Stimulated activated CD4-positive, alpha-beta T cell treated with anti-CD3 and anti-CD28 coated beads, Interleukin-15, amount 100 ng/mL, for 1 hour (primary cell): ENCODE measurements around the gene CCL4.
"Not testable (repeated sequence)": the region's sequence is repeated elsewhere in the genome, so short reads cannot be mapped to it uniquely, and the experiment has no call there.

Source experiments
- DNase-seq, 2 donors: peaks; one replicate each; pipeline ENCODE4 v3.0.0-alpha.2; 2020; ENCODE audit warnings: low read depth in 1 of 2, low spot score in 1 of 2

CCL4 gene

DNA sequence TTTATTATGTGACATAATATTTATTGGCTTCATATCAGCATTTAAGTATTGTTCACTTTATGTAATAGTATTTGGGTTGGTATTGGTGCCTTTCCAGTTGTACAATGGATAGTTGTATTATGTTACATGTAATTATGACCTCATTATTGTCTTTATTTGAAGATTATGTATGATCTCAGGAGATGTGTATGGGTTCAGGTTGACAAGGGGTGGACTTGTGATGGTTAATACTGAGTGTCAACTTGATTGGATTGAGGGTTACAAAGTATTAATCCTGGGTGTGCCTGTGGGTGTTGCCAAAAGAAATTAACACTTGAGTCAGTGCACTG is 12.0 kb downstream of the CCL4 start:
- not testable (repeated sequence) for DNase-seq

DNA sequence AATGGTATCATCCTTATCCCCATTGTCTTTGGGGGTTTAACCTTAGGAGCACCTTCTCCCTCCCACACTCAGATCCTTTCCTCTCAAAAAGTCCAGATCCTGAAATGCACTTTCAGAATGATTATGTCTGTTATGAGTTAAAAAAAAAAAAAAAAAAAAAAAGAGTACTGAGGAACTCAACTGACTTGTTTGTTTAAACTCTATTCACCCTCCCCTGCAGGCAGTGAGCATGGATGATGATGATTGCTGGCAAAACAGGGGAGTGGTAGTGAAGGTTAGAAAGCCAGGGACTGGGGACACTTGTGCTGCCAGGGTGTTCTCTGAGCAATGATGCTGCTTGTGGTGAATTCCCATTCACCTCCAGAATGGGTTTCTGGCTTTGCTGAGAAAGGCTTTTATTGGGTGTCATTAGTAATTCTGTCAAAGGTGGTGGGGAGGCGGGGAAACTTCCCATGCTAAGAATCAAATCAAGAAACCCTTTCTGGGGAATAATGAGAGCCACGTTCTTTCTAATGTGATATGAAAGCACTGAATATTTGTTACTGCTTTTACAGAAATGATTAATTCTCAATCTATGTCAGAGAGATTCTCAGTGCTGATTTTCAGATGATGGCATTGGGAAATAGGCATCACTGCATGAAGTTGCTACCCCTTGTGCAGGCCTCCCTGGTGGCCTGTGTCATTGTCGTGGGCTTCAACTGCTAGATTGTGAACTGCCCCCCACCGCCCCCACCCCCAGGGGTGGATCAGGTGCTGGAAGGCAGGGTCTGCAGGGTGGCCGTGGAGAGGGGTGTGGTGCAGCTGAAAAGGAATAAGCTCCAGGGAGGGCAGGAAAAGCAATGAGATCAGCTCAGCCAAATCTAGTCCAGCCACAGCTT is 14.1 kb downstream of the CCL4 start:
- no peak for DNase-seq

DNA sequence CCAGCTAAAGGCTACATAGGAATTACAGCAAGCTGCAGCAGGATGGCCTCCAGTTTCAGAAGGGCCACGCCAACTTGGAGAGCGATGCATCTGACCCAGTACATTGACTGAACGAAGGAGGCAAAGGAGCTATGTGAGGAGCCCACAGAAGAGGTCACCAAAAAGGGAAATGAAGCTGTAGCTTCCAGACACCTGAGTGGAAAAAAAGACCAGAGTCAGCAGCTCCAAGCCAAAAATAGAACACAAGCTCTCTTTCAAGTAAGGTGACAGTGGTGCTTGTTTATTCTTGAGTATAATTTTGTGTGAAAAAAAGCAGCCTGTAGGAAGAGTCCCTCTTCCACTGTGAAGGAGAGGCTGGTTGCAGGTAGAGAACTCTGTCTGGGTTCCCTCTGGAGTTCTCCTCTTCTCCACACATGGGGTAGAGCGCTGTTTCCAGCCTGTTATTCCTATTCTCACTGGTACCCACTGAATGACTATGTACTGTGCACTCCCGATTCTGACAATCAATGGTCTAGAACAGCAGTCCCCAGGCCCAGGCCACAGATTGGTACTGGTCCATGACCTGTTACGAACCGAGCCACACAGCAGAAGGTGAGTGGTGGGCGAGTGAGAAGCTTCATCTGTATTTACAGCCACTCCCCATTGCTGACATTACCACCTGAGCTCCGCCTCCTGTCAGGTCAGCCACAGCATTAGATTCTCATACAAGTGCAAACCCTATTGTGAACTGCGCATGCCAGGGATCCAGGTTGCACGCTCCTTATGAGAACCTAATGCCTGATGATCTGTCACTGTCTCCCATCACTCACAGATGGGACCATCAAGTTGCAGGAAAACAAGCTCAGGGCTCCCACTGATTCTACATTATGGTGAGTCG is 15.1 kb downstream of the CCL4 start:
- DNase-seq, result no peak

DNA sequence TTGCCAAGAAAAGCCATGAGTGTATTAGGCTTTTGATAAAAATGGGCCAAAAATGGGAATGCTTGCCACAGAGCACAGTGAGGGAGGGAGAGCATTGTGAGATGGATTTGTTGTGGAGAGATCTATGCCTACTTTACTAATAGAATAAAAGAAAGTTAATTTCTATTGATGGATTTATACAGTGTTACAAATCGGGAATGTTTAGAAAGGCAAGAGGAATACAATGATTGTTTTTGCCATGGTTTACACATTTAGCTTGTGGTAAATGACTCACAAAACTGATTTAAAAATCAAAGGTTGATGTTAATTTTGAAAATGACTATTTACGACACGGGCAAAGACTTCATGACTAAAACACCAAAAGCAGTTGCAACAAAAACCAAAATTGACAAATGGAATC is 16.6 kb downstream of the CCL4 start:
- DNase-seq, result no peak

DNA sequence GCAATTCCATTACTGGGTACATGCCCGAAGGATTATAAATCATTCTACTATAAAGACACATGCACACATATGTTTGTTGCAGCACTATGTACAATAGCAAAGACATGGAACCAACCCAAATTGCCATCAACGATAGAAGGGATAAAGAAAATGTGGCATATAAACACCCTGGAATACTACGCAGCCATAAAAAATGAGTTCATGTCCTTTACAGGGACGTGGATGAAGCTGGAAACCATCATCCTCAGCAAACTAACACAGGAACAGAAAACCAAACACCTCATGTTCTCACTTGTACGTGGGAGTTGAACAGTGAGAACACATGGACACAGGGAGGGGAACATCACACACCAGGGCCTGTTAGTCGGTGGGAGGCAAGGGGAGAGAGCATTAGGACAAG is 17.5 kb downstream of the CCL4 start:
- not testable (repeated sequence) for DNase-seq

DNA sequence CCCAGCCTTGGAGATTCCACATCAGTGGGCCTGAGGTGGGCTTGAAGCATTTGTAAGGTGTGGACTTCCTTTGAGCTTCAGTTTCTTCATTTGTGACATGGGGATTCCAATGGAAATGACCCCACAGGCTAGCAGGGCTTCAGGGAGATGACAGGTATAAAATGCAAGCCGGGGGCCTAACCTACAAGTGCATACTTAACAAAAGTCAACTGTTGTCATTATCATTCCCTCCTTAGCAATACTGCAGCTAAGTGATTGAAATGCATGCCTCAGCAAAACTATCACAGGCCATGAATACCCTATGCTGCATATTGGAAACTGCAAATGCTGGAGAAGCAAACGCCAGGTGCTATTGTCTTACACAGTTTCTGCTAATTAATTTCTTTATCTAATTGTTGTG is 19.8 kb downstream of the CCL4 start:
- DNase-seq, result no peak

DNA sequence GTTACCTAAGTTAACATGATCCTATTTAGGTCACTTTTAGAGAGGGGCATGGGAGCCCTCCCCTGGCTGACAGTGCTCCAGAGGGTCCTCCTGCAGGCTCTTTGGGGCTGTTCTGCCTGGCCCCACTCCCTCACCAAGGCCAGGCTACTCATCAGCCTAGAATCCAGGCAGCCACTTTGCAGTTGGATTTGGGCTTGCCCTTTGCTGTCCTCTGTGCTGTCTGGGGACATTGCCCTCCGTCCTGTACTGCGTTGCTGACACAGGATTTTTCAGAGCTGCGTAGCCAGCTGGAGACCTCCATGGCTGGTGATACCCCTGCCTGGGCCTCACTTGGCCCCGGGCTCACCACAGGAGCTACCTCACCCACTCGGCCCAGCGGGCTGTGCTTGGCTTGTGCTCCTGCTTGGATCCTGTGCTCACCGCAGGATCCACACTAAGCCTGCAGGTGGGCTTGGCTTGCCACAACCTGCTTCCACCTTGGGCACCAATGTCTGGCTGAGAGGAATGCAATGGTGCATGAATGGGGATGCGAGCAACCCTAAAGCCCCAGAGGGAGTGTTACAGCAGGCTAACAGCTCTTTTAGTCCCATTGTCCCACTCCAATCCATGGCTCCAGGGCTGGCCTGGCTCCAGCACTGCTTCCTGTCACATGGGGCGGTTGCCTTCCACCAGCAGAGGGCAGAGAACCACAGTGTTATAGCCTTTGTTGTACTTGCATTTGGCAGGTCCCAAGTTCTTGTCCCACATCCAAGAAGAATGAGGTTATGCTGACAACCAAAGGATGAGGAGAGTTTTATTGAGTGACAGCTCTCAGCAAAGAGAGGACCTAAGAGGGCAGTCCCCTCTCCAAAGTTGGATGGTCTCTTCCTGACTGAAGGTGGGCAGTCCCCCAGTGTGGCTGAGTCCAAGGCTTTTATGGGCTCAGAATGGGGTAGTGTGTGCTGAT is 21.5 kb downstream of the CCL4 start:
- DNase-seq, result no peak

DNA sequence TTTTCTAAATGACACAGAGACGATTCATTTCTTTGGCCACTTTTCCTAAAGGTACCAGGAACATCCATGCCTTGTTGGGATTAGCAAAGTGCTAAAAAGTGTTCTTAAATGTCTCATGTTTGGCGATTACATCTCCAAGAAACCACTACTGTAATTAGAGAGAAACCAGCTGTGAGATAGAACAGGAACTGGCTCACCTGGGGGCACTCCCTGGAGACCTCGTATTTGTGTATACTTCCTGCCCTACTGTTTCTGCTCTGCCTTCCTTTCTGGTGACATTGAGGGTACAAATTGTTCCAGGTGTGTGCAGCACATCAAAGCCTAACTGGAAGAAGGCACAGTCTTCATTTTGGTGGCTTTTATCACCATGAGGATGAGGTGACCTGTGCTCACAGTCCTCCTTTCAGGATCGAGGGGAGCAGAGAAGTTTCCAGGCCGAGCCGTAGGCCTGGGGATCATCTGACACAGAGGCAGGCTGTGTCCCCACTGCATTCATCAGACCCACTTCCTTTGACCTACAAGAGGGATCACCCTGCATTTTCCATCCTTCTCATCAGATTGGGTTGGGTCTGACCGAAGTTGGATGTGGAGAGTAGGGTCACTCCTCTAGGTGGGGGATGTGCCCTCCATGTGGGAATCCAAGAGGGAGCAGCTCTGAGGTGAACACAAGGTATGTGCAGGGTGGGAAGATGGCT is 23.7 kb downstream of the CCL4 start:
- no peak for DNase-seq

DNA sequence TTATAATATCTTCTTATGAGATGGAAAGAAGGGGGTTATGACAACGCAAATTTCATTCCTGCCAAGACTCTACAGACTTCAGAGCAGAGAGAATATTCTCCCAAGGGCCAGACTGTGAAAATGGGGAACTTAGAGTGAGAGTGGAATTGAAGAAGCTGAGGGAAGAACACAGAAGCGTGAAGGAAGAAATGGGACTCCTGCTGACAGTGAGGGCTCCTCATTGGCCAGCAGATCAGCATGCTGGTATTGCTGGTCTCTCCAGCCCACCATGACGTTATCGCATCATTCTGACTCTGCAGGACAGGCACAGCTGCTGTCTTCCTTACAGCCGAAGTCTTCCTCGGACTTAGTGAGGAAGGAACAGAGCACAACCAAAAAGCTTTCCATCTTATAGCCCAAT is 24.3 kb downstream of the CCL4 start:
- DNase-seq, result no peak

DNA sequence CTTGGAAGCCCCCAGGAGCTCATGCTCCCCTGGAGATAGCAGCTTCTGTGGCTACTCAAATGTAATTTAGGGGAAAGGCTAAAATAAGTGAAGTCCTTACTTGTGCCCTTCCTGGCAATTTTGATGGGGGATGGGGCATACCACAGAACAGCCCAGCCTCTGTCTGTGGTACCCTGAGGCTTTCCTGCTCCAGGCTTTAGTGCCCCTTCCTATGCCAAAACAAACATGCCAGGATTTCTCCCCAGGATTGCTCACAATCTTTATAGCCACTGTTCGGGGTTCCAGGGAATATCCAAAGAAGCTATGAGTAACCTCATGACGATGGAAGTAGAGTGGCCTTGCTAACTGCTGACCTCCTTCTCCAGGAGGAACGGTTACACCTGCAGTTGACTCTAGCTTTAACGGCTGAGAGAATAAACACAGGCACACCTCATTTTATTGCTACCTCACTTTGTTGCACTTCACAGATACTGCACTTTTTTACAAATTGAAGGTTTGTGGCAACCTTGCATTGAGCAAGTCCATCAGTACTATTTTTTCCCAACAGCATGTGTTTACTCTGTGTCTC is 24.9 kb downstream of the CCL4 start:
- DNase-seq, result no peak

DNA sequence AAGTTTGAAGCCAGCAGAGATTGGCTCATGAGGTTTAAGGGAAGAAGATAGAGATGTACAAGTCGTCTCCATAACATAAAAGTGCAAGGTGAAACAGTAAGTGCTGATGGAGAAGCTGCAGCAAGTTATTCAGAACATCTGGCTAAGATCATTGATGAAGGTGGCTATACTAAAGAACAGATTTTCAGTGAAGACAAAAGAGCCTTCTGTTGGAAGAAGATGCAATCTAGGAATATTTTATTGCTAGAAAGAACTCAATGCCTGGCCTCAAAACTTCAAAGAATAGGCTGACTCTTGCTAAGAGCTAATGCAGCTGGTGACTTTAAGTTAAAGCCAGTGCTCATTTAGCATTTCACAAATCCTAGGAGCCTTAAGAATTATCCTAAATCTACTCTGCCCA is 26.0 kb downstream of the CCL4 start:
- no peak for DNase-seq

DNA sequence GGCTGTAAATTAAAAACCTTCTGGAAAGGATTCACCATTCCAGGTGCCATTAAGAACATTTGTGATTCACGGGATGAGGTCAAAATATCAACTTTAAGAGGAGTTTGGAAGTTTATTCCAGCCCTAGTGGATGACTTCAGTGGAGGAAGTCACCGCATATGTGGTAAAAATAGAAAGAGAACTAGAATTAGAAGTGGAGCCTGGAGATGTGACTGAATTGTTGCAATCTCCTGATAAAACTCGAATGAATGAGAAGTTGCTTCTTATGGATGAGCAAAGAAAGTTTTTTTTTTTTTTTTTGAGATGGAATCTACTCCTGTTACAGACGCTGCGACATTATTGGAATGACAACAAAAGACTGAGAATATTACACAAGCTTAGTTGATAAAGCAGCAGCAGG is 26.7 kb downstream of the CCL4 start:
- DNase-seq, result no peak

DNA sequence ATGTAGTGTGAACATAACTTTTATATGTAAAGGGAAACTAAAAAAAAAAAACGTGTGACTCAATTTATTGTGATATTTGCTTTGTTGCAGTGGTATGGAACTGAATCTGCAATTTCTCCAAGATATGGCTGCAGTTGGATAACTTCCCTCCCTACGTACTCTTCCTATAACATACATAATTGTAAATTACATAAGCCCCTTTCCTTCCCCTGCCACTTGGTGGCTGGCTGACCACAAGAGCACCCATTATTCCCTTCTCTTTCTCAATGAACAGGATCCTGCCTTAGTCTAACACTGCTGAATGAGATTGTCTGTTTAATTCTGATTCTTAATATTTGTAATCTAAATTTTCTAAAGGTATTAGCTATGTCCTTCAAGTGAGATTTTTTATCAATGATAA is 27.8 kb downstream of the CCL4 start:
- DNase-seq, result no peak

DNA sequence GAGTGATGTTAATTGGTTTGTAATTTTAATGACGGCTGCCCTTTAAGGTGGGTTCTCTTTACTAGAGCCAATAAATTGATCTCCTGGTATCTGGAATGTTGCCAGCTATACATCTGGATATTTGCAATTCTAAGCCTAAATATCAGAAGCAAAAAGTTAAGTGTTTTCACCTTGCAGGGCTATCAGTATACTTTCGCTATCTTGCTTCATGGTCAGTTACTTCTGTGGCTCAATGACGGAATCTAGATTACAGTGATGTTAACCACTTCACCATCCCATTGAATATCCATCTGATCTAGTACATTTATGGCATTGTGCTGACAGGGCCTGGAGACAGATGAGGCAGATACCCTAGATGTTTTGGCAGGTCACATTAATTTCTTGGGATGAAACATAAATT is 28.3 kb downstream of the CCL4 start:
- no peak for DNase-seq

DNA sequence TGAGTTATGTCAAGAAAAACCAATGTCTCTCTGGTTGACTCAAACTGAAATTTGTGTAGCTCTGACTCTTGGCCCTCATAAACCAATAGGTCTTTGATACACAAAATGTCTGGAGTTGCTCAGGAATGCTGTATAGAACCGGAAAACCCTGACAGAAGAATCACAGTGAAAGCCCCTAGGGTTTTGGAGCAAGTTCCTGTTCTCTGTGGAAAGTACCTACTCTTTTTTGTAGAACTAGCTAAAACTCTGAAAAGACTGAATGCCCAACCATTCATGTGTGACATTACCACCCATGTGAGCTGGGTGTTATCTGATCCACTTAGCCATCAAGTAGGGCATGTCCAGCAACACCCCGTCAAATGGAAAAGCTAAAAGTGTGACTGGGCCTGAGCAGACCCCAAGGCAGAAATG is 28.8 kb downstream of the CCL4 start:
- DNase-seq, result no peak

DNA sequence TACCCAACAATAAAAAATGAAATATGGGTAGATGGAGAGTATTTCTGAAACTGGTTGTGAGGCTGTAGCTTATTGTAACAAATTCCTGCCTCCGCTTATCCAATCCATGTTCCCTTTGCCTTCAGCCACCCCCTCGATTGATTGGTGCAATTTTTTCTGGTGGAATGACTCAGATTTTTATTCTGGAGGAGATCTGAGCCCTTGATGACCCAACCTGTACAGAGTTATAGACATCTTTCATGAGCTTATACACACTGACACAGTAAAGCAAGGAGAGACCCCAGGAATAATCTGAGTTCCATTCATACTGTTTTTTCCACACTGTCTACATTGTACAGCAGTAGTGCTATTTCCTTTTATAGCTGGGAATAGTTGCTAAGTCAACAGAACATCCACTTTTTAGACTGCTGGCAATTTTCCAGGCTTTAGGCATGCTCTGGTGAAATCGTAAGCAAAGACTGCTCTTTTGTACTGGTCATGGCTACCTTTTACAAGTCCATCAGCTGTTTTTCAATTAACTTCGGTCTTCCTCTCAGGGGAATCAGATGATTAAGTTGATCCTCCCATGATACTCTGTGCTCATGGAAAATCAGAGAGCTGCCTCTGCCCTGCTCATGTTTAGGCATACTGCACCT is 30.1 kb downstream of the CCL4 start:
- DNase-seq, result no peak

DNA sequence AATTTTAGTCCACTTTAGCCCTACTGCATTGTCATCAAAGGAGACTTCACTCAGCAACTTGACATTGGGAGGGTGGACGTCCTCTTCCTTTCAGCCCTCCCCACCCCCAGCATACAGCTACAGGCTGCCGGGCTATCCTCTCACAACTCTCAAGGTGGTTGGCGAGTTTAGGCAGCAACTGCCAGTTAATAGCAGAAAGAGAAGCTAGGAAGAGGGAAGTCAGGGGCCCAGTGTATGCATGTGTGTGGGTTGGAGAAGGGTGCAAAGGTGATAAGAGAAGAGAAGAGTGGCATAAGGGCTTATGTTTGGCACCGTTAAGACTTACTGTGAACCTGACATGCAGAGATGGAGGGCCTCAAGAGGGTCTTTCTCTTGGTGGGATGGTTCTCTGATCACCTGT is 31.8 kb downstream of the CCL4 start:
- no peak for DNase-seq

DNA sequence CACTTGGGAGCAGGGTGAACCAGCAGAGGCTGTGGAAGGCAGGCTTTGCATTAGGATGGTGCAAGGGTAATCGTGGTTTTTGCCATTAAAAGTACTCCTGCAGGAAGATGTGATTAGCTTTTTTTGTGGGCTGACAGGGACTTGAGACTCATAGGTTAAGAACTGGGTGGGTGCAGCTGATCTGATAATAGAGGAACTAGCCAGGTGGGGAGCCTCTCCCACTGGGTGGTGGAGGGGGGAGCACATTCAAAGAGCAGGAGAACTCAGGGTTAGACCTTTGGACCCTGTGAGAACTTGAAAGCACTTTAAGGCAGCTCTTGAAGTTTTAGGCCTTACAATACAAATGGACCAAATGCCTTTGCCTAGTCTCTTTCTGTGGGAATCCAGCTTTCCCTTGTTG is 32.4 kb downstream of the CCL4 start:
- DNase-seq, result no peak

DNA sequence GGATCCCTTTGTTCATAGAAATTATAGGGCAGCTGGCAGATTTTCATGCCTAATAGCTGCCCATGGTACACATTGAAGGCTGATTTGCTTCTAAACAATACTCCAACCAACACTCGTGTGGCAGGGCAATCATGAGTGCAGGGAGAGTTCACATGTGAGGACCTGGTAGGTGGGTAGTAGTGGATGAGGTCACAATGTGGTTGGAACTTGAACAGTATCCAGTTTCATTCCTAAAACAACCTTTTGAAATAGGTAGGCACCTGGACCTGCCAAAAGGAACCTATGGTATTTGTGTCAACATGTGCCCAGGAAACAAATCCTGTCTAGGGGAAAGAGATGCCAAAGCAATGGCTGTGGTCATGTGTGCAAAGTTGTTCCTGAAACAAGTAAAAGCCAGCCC is 32.8 kb downstream of the CCL4 start:
- DNase-seq, result no peak

DNA sequence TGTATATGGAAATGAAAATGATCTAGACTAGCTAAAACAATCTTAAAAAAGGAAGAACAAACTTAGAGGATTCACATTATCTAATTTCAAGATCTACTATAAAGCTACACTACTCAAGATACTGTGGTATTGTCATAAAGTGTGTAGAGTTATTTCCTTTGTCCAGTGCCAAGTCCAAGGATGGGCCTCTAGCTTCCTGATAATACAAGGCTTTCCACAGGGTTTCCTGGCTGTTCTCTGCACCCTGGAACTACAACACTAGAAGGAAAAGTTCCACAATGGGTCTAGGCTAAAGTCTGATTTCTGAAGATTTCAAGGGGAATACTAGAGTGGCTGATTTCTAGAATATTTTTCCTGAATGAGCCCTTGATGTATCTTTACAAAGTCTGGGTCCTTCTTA is 38.6 kb downstream of the CCL4 start:
- DNase-seq, result no peak
